K562 (cell line): ENCODE data around the gene ATG13. TPM values are rescaled to one million over a fixed set of nuclear protein-coding genes. Genes with fewer than 3 reads are reported as not detected.
A peak's percentile ranks its signal among the peaks of the same experiment; 100 is the strongest.

ENCODE experiments used
- CHD4 ChIP-seq: fragments of 200-600 bp; sonication (generic); IDR thresholded peaks from 3 replicates; pipeline ENCODE4 v1.6.1; 2012; ENCODE audit warnings: low read depth, mild to moderate bottlenecking, mixed read lengths, low read length, inconsistent platforms; ENCODE audit not compliant: insufficient read depth, insufficient replicate concordance, poor library complexity, severe bottlenecking
- CUX1 ChIP-seq: fragments of 200-800 bp; sonication (Bioruptor generic); IDR thresholded peaks from 2 replicates; pipeline ENCODE4 v1.6.1; 2016; ENCODE audit warnings: missing genetic modification characterization, missing compliant biosample characterization
- GTF2F1 ChIP-seq: IDR thresholded peaks from 2 replicates; pipeline ENCODE4 v1.6.1; 2011; ENCODE audit warnings: low read depth, low read length, improper control_type of control experiment
- ILK ChIP-seq: fragments of 450-650 bp; IDR thresholded peaks from 2 replicates; pipeline ENCODE4 v1.6.1; 2016; ENCODE audit warnings: missing genetic modification characterization, low read depth, mild to moderate bottlenecking, missing compliant biosample characterization, moderate library complexity, borderline replicate concordance
- KDM5B ChIP-seq: fragments of 200-600 bp; sonication (generic); IDR thresholded peaks from 2 replicates; pipeline ENCODE4 v1.6.1; 2012; ENCODE audit warnings: low read depth, mild to moderate bottlenecking, moderate library complexity, low read length, control low read depth, inconsistent platforms; ENCODE audit not compliant: insufficient replicate concordance
- MYBL2 ChIP-seq, 2 experiments: fragments of 450-650 bp in 1 of 2; sonication (generic) in 1 of 2; formaldehyde crosslinking in 1 of 2; IDR thresholded peaks; 2 replicates each; pipeline versions ENCODE4 v1.6.1 to v1.8.1; 2017 to 2022; ENCODE audit warnings: borderline replicate concordance in 1 of 2, inconsistent platforms in 1 of 2, low read depth in 1 of 2, mild to moderate bottlenecking in 1 of 2, missing genetic modification reagents in 1 of 2, moderate library complexity in 1 of 2
- RAD21 ChIP-seq, 2 experiments: fragments of 250-450 bp in 1 of 2; fragments of 450-650 bp in 1 of 2; sonication (Bioruptor Pico) in 1 of 2; formaldehyde crosslinking in 1 of 2; IDR thresholded peaks in 1 of 2; conservative IDR thresholded peaks in 1 of 2; 2 replicates each; pipeline versions ENCODE4 v1.4.0 to v1.8.0; 2020 to 2022; ENCODE audit warnings: mild to moderate bottlenecking in 2 of 2, moderate library complexity in 1 of 2
- SRSF7 ChIP-seq: fragments of 200-400 bp; formaldehyde crosslinking; optimal IDR thresholded peaks from 2 replicates; pipeline ENCODE3; 2017; ENCODE audit warnings: mild to moderate bottlenecking, low read depth, low read length
- ZNF263 ChIP-seq: sonication (generic); formaldehyde crosslinking; IDR thresholded peaks from 2 replicates; pipeline ENCODE4 v1.8.0; 2022; ENCODE audit warnings: mild to moderate bottlenecking, missing genetic modification reagents, borderline replicate concordance
- polyA plus RNA-seq, 8 experiments: library from polyadenylated mRNA; depleted of rRNA in 4 of 8; stranded (reverse) in 5 of 8; unstranded in 3 of 8; fragments of >200 nt; fragmentation: Nextera tagmentation in 2 of 8; fragmentation: Illumina TruSeq in 1 of 8; extraction: Ambion mirVana in 2 of 8; extraction: Trizol in 1 of 8; gene quantifications; 2 replicates each; pipeline versions ENCODE4 v1.2.1 to v1.2.3, GENCODE V29; 2011 to 2014; ENCODE audit warnings: inconsistent platforms in 1 of 8, missing spikeins in 1 of 8
- total RNA-seq, 7 experiments: library from RNA; depleted of rRNA in 6 of 7; stranded (reverse); fragments of >200 nt in 6 of 7; fragmentation: Illumina TruSeq in 2 of 7; extraction: Trizol in 2 of 7; gene quantifications; 2 replicates each; pipeline versions ENCODE4 v1.2.1 to v1.2.3, GENCODE V29; 2011 to 2021; ENCODE audit warnings: low replicate concordance in 1 of 7

The ATG13 gene
- total and polyA plus RNA-seq, 9 of the 15 experiments (the other 6 are each of a cell fraction or from before 2014, with no cell fraction given), result 13.1 to 61.5 (median 36.5) TPM

GRCh38 chr11:46617134-46617971, at the start of gene ATG13, which contains the start of gene HARBI1 (continued):
- TF ChIP-seq CUX1, result no peak
- TF ChIP-seq GTF2F1, result no peak
- TF ChIP-seq CHD4, result no peak
- peak; percentile 78 to 81 for TF ChIP-seq RAD21 (CRISPR knock-in tag; conservative IDR thresholded peaks at IDR 0.05 in 1 of 2, IDR thresholded peaks at IDR 0.05 in 1 of 2)
- peak; percentile 63 for TF ChIP-seq KDM5B
- TF ChIP-seq MYBL2 (IDR thresholded peaks at IDR 0.05; ENCODE audit: low read depth), result no peak; the same call in 1 of the 2 replicates
- no peak for TF ChIP-seq MYBL2 (CRISPR knock-in tag; IDR thresholded peaks at IDR 0.05; ENCODE audit: borderline replicate concordance)
- peak; percentile 20; the same call in 1 of the 2 replicates for TF ChIP-seq ZNF263 (CRISPR knock-in tag)
- no peak for TF ChIP-seq ILK
- TF ChIP-seq SRSF7, result no peak
